ENCODE measurements around the gene ZFAND3.
"Not testable (repeated sequence)": the region's sequence is repeated elsewhere in the genome, so short reads cannot be mapped to it uniquely, and the experiment has no call there.

ZFAND3 gene

DNA sequence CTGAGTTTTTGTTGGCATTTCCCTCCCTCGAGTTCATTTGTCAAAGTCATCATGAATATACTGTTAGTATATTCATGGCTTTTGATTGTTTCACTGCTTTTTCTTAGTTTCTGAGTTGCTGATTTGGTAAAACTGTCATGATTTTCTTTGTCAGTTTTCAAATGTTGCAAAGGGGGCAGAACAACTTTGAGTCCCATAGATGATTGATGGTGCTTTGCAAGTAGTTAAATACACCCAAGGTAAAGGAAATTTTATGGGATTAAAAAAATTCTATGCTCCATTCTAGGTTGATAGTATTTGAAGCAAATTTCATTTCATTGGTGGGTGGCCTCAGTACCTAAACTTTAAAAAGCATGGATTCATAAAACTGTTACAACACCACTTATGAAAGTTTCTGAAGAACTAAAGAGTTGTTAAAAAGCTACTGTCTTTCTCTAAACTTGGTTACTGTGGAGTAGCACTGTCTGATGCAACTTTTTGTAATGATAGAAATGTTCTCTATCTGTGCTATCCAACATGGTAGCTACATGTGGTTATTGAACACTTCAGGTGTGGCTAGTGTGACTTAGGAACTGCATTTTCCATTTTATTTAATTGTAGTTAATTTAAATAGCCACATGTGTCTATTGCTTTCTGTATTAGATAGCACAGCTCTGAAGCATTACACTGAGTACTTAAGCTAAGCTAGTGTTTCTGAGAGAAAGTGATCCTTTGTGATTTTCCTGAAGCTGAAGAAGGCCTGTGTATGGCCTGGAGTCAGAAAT, 153.6 kb downstream of the ZFAND3 start:
- DNase-seq (ENCODE audit: low read depth), result no peak

DNA sequence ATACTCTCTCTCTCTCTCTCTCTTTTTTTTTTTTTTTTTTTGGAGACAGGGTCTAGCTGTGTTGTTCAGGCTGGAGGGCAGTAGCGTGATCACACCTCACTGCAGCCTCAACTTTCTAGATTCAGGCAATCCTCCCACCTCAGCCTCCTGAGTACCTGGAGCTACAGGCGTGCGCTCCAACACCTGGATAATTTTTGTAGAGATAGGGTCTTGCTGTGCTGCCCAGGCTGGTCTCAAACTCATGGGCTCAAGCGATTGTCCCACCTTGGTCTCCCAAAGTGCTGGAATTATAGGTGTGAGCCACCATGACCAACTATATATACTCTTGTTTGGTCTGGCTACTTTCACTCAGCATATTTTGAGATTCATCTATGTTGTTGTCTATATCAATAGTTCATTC, 154.9 kb downstream of the ZFAND3 start:
- no peak for DNase-seq (ENCODE audit: low read depth)

DNA sequence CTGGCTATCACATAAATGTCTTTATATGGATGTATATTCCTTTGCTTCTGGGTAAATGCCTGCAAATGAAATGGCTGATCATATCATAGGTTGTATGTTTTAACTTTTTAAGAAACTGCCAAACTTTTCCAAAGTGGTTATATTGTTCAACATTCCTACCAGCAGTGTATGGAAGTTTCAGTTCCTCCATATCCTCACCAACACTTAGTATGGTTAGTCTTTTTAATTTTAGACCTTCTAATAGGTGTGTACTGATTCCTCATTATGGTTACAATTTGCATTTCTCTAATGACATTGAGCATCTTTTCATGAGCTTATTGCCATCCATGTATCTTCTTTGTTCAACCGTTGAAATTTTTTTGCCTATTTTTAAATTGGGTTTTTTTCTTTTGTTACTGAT, 155.4 kb downstream of the ZFAND3 start:
- no peak for DNase-seq (ENCODE audit: low read depth)

DNA sequence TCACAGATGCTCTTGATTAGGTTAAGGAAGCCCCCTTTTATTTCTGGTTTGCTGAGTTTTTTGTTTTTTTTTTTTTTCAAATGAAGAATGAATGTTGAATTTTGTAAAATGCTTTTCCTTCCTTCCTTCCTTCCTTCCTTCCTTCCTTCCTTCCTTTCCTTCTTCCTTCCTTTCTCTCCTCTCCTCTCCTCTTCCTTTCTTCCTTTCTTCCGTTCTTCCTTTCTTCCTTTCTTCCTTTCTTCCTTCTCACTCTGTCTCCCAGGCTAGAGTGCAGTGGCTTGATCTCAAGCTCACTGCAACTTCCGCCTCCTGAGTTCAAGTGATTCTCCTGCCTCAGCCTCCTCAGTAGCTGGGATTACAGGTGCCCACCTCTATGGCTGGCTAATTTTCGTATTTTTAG, 158.2 kb downstream of the ZFAND3 start:
- no peak for DNase-seq (ENCODE audit: low read depth)

DNA sequence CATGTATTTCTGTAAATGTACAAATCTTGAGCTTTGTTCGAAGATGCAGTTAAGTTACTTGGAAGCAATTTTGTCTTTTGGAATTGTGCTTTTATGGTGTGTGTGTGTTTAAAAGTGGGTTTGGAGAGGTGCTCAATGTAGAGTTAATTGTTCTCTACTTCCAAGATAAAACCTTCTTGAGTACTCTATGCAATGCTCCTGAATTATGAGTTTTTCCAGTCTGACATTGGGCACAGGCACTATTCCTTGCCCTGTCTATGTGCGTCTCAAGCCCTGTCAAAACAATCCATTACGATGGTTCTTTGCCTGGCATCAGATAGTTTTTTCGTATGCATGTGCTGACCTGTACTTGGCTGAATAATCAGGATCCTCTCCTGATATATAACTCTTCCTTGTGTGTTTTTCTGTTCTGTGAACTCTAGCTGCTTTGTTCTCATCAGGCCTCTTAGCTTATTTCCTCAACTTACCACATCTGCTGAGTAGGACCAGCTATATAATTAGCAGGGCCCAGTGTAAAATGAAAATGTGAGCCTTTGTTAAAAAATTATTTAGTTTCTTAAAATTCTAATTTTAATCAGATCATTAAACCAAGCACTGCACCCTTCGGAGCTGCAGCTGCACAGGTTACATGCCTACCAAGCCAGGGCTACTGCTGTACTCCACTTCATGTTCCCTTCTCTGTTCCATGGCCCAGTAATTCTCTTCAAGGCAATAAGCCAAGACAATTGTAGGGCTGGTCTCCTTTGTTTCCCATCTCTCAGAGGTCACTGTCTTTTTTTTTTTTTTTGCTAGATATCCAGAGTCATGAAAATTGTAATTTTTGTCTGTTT, 160.1 kb downstream of the ZFAND3 start:
- DNase-seq (ENCODE audit: low read depth), result no peak

DNA sequence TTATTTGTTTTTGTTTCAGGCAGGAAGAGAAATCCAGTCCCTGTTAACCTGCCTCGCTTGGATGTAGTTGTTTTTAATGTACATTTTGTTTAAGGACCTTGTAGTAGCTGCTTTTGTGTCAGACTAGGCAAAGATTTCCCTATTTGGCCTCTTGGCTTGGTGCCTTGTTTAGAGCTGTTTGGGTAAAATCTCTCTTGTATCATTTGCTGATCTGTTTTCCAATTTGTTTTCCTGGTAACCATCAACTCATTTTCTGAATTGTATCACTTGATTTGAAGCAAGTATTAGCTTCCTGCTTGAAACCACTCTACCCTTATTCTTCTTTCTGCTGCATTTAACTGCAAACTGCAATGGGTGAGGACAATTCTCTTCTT, 160.7 kb downstream of the ZFAND3 start:
- DNase-seq (ENCODE audit: low read depth), result no peak

DNA sequence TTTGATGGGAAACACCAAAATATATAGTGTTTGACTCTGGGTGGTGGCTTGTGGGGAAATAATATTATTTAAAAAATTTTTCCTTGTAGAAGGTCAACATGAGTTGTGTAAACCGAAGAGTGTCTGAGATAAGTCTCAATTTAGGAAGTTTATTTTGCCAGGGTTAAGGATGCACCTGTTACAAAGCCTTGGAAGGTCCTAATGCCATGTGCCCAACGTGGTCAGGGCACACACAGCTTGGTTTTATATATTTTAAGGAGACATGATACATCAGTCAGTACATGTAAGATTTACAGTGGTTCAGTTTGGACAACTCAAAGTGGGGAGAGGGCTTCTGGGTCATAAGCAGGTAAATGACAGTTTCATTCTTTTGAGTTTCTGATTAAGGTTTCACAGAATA, 162.1 kb downstream of the ZFAND3 start:
- no peak for DNase-seq (ENCODE audit: low read depth)

DNA sequence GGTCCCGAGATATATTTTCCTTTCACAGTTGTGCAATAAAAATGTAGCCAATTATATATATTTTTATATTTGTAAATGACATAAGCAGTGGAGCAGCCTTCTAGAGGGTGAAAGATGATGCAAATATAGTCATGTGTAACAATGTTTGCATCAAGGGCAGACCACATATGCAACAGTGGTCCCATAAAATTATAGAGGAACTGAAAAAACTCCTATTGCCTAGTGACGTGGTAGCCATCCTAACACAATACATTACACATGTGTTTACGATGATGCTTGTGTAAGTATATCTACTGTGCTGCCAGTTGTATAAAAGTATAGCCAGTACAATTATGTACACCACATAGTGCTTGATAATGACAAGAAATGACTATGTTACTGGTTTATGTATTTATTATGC, 162.8 kb downstream of the ZFAND3 start:
- DNase-seq (ENCODE audit: low read depth), result no peak

DNA sequence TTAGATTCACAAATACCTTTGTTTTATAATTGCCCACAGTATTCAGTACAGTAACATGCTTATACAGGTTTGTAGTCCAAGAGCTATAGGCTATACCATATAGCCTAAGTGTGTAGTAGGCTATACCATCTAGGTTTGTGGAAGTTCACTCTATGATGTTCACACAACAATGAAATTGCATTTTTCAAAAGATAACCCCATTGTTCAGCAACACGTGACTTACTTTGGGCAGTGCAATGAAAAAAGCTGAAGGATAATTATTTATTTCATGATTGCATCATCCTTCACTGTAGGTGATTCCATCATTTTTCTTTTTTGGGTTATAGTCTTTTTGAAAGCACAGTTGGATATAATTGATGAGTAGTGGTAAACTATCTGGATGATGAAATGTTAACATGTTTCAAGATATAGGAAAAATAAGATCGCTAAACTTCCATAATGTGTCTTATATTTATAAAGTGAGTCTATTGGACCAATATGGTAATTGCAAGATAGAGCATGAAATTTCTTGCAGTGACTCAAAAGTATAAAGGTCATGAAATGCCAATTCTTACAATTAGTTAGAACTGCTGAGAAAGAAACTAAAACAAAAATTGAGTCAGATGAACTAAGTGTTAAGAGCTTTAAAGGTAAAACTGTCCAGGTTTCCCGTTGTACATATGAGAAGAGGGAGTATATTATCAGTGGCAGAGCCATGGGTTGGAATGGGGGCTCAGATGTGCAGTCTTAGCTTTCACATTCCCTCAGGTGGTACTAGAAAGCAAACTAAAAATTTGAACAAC, 164.4 kb downstream of the ZFAND3 start:
- no peak for DNase-seq (ENCODE audit: low read depth)

DNA sequence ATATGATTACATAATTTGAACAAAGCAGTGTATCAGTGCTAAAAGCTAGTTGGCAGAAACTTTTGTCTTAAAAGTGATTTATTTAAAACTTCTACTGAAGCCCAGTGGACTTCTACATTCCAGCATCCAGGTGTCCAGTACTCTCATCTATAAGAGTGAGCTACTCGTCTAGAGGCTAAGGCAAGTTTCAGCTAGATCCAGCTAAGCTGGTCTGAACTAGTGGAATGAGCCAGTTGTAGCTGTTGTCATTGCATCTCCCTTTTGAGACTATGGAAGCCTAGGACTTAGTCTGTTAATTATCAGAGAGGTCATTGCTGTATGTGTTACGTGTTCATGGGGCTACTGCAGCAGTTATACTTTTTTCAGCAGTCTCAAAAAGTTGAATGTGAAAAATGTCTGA, 165.1 kb downstream of the ZFAND3 start:
- DNase-seq (ENCODE audit: low read depth), result no peak

DNA sequence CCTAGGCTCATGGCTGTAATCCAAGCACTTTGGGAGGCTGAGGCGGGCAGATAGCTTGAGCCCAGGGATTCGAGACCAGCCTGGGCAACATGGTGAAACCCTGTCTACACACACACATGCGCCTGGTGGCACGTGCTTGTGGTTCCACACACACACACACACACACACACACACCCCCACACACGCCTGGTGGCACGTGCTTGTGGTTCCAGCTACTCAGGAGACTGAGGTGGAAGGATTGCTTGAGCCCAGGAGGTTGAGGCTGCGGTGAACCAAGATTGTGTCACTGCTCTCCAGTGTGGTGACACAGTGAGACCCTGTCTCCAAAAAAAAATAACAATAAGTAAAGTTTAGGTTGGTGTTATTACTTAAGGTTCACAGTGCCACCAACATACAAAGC, 165.8 kb downstream of the ZFAND3 start:
- no peak for DNase-seq (ENCODE audit: low read depth)

DNA sequence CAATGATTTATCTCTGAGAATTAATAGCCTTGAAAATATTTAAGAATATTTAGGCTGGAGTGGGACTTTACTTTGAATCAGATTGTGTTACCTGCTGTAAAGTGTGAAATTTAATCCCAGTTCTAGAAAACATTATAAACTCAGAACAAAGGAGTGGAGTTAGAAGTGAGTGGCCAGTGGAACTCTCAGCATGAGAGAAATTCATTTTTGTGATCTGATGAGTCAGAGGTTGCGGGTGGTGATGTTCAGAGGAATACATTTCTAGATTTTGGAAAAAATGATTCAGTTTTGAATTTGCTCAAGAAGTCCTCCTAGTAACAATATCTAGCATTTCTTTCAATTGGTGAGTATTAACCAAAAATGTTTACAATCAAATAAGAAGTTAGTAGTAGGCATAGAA, 167.5 kb downstream of the ZFAND3 start:
- no peak for DNase-seq (ENCODE audit: low read depth)

DNA sequence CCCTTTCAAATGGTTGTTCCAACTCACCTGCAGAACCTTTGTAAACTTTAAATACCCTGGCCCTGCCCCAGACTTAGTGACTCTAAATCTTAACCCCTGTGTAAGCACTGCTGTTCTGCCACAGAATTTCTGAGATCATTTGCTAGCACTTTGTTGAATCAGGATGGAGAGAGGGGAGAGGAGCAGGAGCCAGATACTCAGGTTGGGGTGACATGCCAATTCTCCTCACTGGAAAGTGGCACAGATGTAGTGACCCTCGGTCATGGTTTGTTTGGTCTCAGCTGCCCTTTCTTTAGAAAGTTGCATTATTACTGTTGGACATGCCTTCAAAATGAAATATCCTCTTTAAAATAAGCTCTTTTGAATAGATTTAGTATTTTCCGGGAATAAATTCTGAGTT, 168.0 kb downstream of the ZFAND3 start:
- no peak for DNase-seq (ENCODE audit: low read depth)

DNA sequence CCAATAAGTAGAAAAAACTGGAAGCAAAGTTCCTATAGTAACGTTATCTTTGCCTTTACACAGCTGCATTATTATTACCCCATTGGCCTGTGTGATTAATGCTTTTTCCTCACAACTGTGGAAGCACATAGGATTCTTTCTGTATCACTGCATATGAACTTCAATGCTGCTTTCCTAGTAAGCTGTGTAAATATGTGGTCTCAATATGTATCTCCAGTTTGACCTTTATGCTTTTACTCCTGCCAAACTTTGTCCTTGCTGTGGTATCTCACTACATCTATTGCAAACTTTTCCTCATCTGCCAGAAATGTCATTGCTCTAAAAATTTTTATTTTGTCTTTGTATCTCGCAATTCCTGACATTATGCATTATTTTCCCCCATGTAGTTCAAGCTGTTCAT, 168.6 kb downstream of the ZFAND3 start:
- DNase-seq (ENCODE audit: low read depth), result no peak

DNA sequence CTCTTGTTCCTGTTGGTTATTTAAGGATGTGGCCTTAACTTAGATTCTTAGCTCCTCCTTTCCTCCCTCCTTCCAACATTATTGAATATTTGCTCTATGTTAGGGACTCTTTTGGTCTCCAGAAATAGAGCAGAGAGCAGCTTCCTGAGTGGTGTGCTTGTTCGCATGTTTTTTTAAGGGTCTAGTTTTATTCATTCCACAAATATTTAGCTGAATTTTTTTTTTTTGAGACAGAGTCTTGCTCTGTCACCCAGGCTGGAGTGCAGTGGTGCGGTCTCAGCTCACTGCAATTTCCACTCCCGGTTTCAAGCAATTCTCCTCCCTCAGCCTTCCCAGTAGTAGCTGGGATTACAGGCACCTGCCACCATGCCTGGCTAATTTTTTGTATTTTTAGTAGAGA, 169.2 kb downstream of the ZFAND3 start:
- DNase-seq (ENCODE audit: low read depth), result no peak

DNA sequence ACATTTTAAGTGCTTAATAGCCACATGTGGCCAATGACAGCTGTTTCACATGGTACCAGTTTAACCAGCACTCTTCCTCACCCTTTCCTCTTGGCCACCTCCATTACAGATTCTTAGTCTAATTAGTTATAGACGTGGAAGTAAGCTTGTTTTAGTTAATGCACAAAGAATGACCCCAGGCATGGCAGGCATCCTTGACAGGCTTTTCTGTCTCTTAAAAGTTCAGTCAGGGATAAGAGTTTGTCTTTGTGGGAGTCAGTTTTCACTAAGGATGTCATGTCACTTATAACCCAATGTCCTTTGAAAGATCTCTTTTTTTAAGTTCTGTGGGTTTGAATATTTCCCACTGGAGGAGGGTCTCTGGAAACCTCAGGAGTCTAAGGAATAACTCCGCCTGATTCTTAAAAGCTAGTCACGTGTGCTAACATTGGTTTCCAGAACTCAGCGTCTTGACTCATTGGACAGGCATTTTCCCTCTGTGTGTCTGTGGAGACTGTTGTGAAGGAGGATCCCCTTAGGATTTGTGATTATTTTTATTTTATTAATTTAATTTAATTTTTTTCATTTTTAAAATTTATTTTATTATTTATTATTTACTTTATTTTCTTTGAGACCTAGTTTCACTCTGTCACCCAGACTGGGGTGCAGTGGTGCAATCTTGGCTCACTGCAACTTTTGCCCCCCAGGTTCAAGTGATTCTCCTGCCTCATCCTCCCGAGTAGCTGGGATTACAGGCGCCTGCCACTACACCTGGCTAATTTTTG, 171.4 kb downstream of the ZFAND3 start:
- DNase-seq (ENCODE audit: low read depth), result peak; percentile 61

DNA sequence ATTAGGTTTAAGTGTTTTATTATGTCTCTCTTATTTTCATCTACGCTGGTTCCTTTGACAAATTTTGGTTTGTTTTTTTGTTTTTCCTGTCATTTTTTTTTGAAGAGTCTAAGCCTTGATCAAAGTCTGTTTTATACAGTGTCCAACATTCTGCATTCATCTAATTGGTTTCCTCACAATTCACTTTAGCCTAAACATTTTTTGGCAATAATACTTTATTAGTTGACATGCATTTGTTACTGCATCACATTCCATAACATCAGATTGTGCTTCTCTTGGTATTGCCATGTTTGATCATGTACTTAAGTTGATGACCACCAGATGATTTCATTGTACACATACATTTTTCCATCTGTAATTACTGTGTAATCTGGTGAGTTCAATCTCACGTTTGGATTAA, 173.2 kb downstream of the ZFAND3 start:
- DNase-seq (ENCODE audit: low read depth), result no peak

DNA sequence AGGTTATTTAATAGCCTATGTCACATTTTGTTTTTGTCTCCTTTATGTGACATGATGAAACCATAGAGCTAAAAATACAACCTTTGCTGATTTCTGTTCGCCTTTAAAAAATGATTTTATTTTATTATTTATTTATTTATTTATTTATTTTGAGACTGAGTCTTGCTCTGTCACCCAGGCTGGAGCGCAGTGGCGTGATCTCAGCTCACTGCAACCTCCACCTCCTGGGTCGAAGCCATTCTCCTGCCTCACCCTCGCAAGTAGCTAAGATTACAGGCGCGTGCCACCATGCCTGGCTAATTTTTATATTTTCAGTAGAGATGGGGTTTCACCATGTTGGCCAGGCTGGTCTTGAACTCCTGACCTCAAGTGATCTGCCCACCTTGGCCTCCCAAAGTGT, 173.7 kb downstream of the ZFAND3 start:
- DNase-seq (ENCODE audit: low read depth), result not testable (repeated sequence)

DNA sequence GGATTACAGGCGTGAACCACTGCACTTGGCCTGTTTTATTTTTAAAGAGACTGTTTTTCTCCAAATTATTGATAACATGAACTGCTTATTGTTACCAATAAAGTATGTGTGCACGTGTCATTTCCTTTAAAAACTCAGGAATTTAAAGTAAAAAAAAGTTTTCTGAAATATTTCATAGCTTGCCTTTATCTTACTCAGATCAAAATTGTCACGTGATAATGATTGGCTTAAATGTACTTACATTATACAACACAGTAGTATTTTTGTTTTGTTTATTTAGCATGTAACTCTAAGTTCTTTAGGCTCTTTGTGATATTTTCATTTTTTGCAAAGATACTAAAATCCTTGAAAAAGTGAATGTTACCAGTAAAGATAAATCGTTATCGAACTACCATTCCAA, 174.1 kb downstream of the ZFAND3 start:
- no peak for DNase-seq (ENCODE audit: low read depth)

DNA sequence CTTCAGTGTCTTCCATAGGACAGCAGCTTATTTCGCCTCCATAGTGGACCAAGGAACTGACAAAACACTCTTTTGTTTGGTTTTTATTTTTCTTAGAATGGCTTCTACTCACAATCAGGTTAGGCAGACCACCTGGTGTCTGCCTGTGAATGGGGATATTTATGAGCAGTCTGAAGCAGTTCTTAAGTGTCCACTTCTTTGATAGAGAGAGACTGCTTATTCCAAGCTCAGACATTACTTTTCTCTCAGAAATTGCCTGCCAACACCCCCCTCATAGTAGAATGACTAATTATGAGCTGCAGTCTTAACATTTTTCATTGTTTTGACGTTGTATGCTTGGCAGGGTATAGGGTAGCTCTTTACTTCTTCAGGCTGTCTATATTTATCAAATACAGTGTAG, 174.7 kb downstream of the ZFAND3 start:
- no peak for DNase-seq (ENCODE audit: low read depth)

DNA sequence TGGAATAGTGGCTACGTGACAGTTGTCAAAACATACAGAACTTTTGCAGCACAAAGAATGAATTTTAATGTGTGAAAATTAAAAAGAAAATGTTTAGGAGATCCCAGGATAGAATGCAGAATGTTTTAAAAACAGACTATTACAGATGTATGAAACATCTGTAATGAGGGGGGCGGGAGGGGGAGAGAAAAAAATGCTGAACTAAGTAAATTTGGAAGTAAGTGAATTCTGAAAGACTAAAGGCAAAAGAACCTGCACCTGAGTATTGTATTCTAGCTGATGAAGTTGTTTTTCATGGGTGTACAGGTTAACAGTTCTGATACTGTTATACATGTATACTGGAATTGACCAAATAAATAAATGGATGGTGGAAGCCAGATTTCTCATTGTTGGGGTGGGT, 178.8 kb downstream of the ZFAND3 start:
- no peak for DNase-seq (ENCODE audit: low read depth)

DNA sequence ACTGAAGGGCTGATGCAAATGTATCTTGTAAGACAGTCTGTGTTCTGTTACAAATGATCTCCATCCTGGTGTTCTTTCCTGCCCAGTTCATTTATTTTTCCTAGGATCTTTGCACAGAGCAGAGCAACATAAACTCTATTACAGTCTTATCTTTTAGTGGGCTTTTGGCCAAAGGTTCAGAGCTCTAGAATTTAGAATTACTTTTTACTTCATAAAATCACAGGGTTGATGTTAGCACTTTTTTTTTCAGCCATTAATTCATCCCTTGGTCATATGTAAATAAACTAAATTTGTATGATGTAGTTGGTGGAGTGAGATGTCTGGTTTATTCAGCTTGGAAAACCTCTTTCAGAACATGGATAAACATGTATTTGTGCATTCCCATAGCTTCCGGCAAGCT, 181.9 kb downstream of the ZFAND3 start:
- DNase-seq (ENCODE audit: low read depth), result no peak
